ENCODE results near the gene SLC6A17. TPM values are rescaled to one million over a fixed set of nuclear protein-coding genes. Genes with fewer than 3 reads are reported as not detected.

Gene SLC6A17
- polyA plus RNA-seq, 1 donor, result 0.33 TPM

DNA sequence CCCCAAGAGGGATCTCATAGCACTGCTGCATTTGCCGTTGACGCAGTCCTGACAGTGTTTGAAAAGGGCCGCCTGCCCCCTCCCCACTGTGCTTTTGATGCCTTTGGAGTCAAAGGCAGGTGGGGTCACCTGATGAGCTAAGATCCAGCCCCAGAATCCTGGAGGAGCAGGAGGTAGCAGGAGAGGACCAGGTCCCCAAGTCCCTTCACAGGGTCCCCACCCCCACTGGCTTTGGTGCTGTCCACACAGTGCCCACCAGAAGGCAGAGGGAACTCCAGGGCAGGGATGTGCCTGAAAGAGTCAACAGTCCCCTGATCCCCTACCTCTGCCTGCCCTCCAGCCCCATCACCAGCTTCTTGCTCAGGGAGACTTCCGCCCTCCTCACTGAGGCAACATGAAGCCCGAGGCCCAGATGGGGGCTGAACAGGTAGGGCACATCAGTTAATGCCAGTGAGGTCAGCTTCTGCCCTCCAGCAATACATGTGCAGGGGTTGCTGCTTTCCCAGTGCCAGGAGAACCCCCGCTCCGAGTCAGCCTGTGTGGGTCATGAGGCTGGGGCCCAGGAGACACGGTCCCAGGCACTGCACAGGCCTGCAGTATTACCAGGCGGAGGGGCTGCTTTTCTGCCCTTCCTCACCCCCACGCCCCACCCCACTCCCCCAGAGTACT is 51.0 kb downstream of the SLC6A17 start:
- Histone ChIP-seq H3K27ac (ENCODE audit: low read length) (no peak overlapping the region), H3K9me3 (ENCODE audit: control insufficient read depth, low read depth, low read length) (no peaks in the 10 kb centered on the region), H3K27me3 (ENCODE audit: control insufficient read depth, insufficient read depth, low read length) (no peaks in the 10 kb centered on the region), H3K4me3 (ENCODE audit: low read length) (no peak overlapping the region), H3K36me3 (ENCODE audit: control insufficient read depth, insufficient read depth, low read length) (no peaks in the 10 kb centered on the region), H3K4me1 (ENCODE audit: control insufficient read depth, insufficient read depth, low read length) (no peaks in the 10 kb centered on the region)
- no peak for DNase-seq
- WGBS (ENCODE audit: insufficient coverage, low lambda C conversion rate), result no CpG with 5 or more reads among the region's 10 CpGs

GRCh38 chr1:110203021-110203661 is 52.8 kb downstream of the SLC6A17 start:
- WGBS (ENCODE audit: insufficient coverage, low lambda C conversion rate), result no CpG with 5 or more reads among the region's 6 CpGs

GRCh38 chr1:110205156-110205555 is 54.9 kb downstream of the SLC6A17 start:
- no peak overlapping the region for H3K4me3 ChIP-seq (ENCODE audit: low read length)
- no peak for DNase-seq
- no peak overlapping the region for H3K27ac ChIP-seq (ENCODE audit: low read length)

More at GRCh38 chr1:110203021-110203661, 52.8 kb downstream of the SLC6A17 start:
- Histone ChIP-seq H3K27ac (ENCODE audit: low read length) (no peak overlapping the region), H3K4me1 (ENCODE audit: control insufficient read depth, insufficient read depth, low read length) (no peaks in the 10 kb centered on the region), H3K27me3 (ENCODE audit: control insufficient read depth, insufficient read depth, low read length) (peaks cover 7% of the 10 kb centered on the region), H3K9me3 (ENCODE audit: control insufficient read depth, low read depth, low read length) (no peaks in the 10 kb centered on the region), H3K36me3 (ENCODE audit: control insufficient read depth, insufficient read depth, low read length) (no peaks in the 10 kb centered on the region), H3K4me3 (ENCODE audit: low read length) (no peak overlapping the region)
- peak; percentile 48 to 55 for DNase-seq

GRCh38 chr1:110205591-110206155 is 55.4 kb downstream of the SLC6A17 start:
- Histone ChIP-seq H3K27me3 (ENCODE audit: control insufficient read depth, insufficient read depth, low read length) (peaks cover 18% of the 10 kb centered on the region), H3K27ac (ENCODE audit: low read length) (no peak overlapping the region), H3K4me3 (ENCODE audit: low read length) (no peak overlapping the region), H3K9me3 (ENCODE audit: control insufficient read depth, low read depth, low read length) (no peaks in the 10 kb centered on the region), H3K36me3 (ENCODE audit: control insufficient read depth, insufficient read depth, low read length) (no peaks in the 10 kb centered on the region), H3K4me1 (ENCODE audit: control insufficient read depth, insufficient read depth, low read length) (no peaks in the 10 kb centered on the region)
- DNase-seq, result no peak
- WGBS (ENCODE audit: insufficient coverage, low lambda C conversion rate), result no CpG with 5 or more reads among the region's 6 CpGs

More at GRCh38 chr1:110205156-110205555, 54.9 kb downstream of the SLC6A17 start:
- no peaks in the 10 kb centered on the region for H3K9me3 ChIP-seq (ENCODE audit: control insufficient read depth, low read depth, low read length)
- H3K27me3 ChIP-seq (ENCODE audit: control insufficient read depth, insufficient read depth, low read length), result peaks cover 18% of the 10 kb centered on the region
- WGBS (ENCODE audit: insufficient coverage, low lambda C conversion rate), result no CpG with 5 or more reads among the region's 4 CpGs
- no peaks in the 10 kb centered on the region for H3K4me1 ChIP-seq (ENCODE audit: control insufficient read depth, insufficient read depth, low read length)
- no peaks in the 10 kb centered on the region for H3K36me3 ChIP-seq (ENCODE audit: control insufficient read depth, insufficient read depth, low read length)

DNA sequence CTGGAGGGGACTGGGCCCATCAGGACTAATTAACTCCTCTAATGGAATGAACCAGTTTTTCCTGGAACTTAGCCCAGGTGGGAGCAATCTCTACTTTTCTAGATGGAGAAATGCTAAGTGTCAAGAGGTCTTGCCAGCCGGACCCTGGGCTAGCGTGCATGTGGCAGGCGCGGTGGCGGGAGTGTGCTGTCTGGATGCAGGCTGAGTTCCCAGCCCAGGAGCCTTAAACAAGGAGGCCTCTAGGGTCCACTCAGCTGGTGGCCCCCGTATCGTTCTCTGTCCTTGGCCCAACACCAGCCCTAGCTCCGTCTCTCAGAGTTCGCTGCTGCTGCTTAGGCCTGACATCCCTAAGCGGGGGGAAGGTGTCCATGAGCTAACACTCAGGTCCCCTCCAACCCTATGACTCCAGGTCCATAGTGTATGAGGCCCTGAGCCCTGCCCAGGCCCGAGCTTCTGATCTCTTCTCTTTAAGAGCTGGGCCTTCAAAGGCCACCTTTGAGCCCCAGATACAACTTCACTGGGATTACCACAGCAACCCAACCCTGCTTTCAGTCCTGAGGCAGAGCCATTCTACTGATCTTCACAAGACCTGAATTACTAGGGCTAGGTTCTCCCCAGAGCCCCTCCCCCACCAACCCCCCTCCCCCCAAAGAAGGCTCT is 56.1 kb downstream of the SLC6A17 start:
- Histone ChIP-seq H3K9me3 (ENCODE audit: control insufficient read depth, low read depth, low read length) (peaks cover 6% of the 10 kb centered on the region), H3K4me1 (ENCODE audit: control insufficient read depth, insufficient read depth, low read length) (peaks cover 4% of the 10 kb centered on the region), H3K27ac (ENCODE audit: low read length) (no peak overlapping the region), H3K27me3 (ENCODE audit: control insufficient read depth, insufficient read depth, low read length) (peaks cover 26% of the 10 kb centered on the region), H3K4me3 (ENCODE audit: low read length) (no peak overlapping the region), H3K36me3 (ENCODE audit: control insufficient read depth, insufficient read depth, low read length) (no peaks in the 10 kb centered on the region)
- WGBS (ENCODE audit: insufficient coverage, low lambda C conversion rate), result no CpG with 5 or more reads among the region's 11 CpGs
- peak; percentile 40 to 68 for DNase-seq

- peaks cover 40% of the 10 kb centered on the region for H3K27me3 ChIP-seq (ENCODE audit: control insufficient read depth, insufficient read depth, low read length)
- no peaks in the 10 kb centered on the region for H3K36me3 ChIP-seq (ENCODE audit: control insufficient read depth, insufficient read depth, low read length)
- peaks cover 7% of the 10 kb centered on the region for H3K9me3 ChIP-seq (ENCODE audit: control insufficient read depth, low read depth, low read length)
- 20% methylated on average over 1 of the region's 5 CpGs for WGBS (ENCODE audit: insufficient coverage, low lambda C conversion rate)
- peaks cover 5% of the 10 kb centered on the region for H3K4me1 ChIP-seq (ENCODE audit: control insufficient read depth, insufficient read depth, low read length)
- H3K4me3 ChIP-seq (ENCODE audit: low read length), result no peak overlapping the region
- H3K27ac ChIP-seq (ENCODE audit: low read length), result no peak overlapping the region
- DNase-seq, result peak; percentile 38 to 45
Observed at GRCh38 chr1:110207831-110208230, 57.5 kb downstream of the SLC6A17 start.

GRCh38 chr1:110208916-110209645 is 58.8 kb downstream of the SLC6A17 start:
- Histone ChIP-seq H3K27me3 (ENCODE audit: control insufficient read depth, insufficient read depth, low read length) (peaks cover 51% of the 10 kb centered on the region), H3K27ac (ENCODE audit: low read length) (peak overlapping the region; percentile 31), H3K4me1 (ENCODE audit: control insufficient read depth, insufficient read depth, low read length) (peaks cover 5% of the 10 kb centered on the region), H3K4me3 (ENCODE audit: low read length) (peak overlapping the region; percentile 49), H3K9me3 (ENCODE audit: control insufficient read depth, low read depth, low read length) (peaks cover 7% of the 10 kb centered on the region), H3K36me3 (ENCODE audit: control insufficient read depth, insufficient read depth, low read length) (no peaks in the 10 kb centered on the region)
- 8% methylated on average over 2 of the region's 7 CpGs for WGBS (ENCODE audit: insufficient coverage, low lambda C conversion rate)
- no peak for DNase-seq

DNA sequence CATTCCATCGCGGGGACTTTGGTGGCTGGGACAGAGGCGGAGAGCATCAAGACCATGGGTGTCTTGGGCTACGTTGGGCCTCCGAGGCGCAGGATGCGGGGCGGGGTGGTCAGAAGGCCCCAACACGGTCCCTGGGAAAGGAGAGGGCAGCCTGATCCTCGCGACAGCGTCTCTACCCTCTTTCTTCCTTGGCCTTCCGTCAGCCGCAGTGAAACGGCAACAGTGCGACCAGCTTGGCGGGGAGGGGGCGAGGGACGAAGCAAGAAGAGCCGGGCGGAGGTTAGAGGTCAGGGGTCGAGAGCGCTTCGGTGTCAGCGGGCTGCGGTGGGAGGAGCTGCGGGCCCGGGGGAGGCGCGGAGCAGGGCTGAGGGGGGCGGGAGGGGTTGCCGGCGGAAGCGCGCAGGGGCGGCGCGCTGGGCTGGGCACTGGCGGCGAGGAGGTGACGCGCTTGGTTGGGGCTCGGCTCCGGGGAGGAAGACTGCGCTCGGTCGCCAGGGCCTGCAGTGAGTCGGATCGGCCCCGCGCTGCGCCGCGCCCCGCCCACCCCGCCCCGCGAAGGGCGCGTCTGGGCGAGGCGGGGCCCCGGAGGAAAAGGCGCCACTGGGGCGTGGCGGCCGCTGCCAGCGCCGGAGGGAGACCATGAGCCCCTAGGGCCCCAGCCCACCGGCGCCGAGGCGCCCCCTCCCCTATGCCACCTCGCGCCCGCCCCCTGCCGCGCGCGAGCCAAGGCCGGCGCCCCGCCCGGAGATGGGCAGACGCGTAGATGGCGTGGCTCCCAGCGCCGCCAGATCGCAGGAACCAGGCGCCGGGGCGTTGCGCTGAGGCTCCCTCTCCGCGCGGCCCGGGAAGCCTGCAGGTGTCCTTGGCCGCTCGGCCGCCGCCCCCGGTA is 59.7 kb downstream of the SLC6A17 start, which contains the start of gene KCNC4:
Gene KCNC4, plus strand, starts transcription at position 600 of the 889 bp plus-strand sequence. CDS start 1,186 bp downstream, outside the sequence.
- Histone ChIP-seq H3K4me1 (ENCODE audit: control insufficient read depth, insufficient read depth, low read length) (peaks cover 5% of the 10 kb centered on the region), H3K9me3 (ENCODE audit: control insufficient read depth, low read depth, low read length) (peaks cover 7% of the 10 kb centered on the region), H3K36me3 (ENCODE audit: control insufficient read depth, insufficient read depth, low read length) (no peaks in the 10 kb centered on the region), H3K4me3 (ENCODE audit: low read length) (peak within 1 kb of the TSS; percentile 49), H3K27ac (ENCODE audit: low read length) (peak within 1 kb of the TSS; percentile 31), H3K27me3 (ENCODE audit: control insufficient read depth, insufficient read depth, low read length) (peaks cover 51% of the 10 kb centered on the region)
- no CpG with 5 or more reads among the region's 103 CpGs for WGBS (ENCODE audit: insufficient coverage, low lambda C conversion rate)
- DNase-seq, result peak; percentile 68 to 84
